ENCODE results near the gene USP4. TPM values are rescaled to one million over a fixed set of nuclear protein-coding genes. Genes with fewer than 3 reads are reported as not detected.

Gene USP4
- total and polyA plus RNA-seq, 2 of the 13 experiments (the other 11 are each of a cell fraction or from before 2014, with no cell fraction given): 9.2 to 20.8 TPM

- intact Hi-C loops (cut with micrococcal nuclease; ENCODE audit: unreplicated experiment) (no loop called here), in situ Hi-C loops (cut with HindIII; ENCODE audit: extremely low pct_ligation_motif_present, low pct_unique_long_range_greater_than_20kb) (no loop called here)
- peaks cover 3 to 4% of the 10 kb centered on the region in 2 experiments; a peak in 3 of 5 replicates for H3K36me3 ChIP-seq (replicated peaks in 1 of 2; ENCODE audit: control insufficient read depth in 1 of 2, insufficient read depth in 2 of 2, low read length in 2 of 2)
- H2AFZ ChIP-seq (ENCODE audit: low read length): no peak overlapping the region
- no peak overlapping the region for H3K27ac ChIP-seq (ENCODE audit: extremely low read length, insufficient read depth, low read length)
- WGBS (ENCODE audit: low lambda C conversion rate): 98% methylated on average over 6 of the region's 6 CpGs
- H3K79me2 ChIP-seq (ENCODE audit: insufficient read depth, low read length): peaks cover 86% of the 10 kb centered on the region
- H3K27me3 ChIP-seq (ENCODE audit: control insufficient read depth in 1 of 2, insufficient read depth in 2 of 2, low read length in 2 of 2): no peaks in the 10 kb centered on the region
- H3K9me3 ChIP-seq (ENCODE audit: low read length): no peaks in the 10 kb centered on the region
- no TSS peak for BruUV-seq (replicated peaks)
- FAIRE-seq (no peak), DNase-seq (ENCODE audit: low spot score) (no peak), ATAC-seq (no peak)
- H3K9ac ChIP-seq (ENCODE audit: insufficient read depth, low read depth, low read length): no peak overlapping the region
- H3K4me3 ChIP-seq (replicated peaks in 1 of 3; ENCODE audit: insufficient read depth in 1 of 3, low read depth in 2 of 3, low read length in 3 of 3): no peak overlapping the region
- H3K4me1 ChIP-seq (ENCODE audit: insufficient read depth, low read length): peaks cover 16% of the 10 kb centered on the region
- CTCF ChIA-PET (ENCODE audit: low intra/inter-chr PET ratio, low total read pairs): no interaction called here
- peaks cover 27% of the 10 kb centered on the region for H4K20me1 ChIP-seq (ENCODE audit: insufficient read depth, low read length)
- TF ChIP-seq SIX1 (CRISPR knock-in tag; IDR thresholded peaks at IDR 0.05; ENCODE audit: borderline replicate concordance): no peak
- TF ChIP-seq SATB2 (CRISPR knock-in tag; IDR thresholded peaks at IDR 0.05): no peak
- no peak for TF ChIP-seq AKNA (CRISPR knock-in tag; IDR thresholded peaks at IDR 0.05; ENCODE audit: borderline replicate concordance)
- TF ChIP-seq SNAI1 (CRISPR knock-in tag; IDR thresholded peaks at IDR 0.05; ENCODE audit: borderline replicate concordance): no peak
- TF ChIP-seq MXD3 (CRISPR knock-in tag; IDR thresholded peaks at IDR 0.05): no peak
- no peak for TF ChIP-seq ZNF605 (CRISPR knock-in tag; IDR thresholded peaks at IDR 0.05)
- no peak for TF ChIP-seq FOXO1 (CRISPR knock-in tag; IDR thresholded peaks at IDR 0.05)
- TF ChIP-seq KDM5B (CRISPR knock-in tag; IDR thresholded peaks at IDR 0.05; ENCODE audit: borderline replicate concordance): no peak
- no peak for TF ChIP-seq NFIC (IDR thresholded peaks at IDR 0.05; ENCODE audit: low read length)
- no peak for TF ChIP-seq ZBTB7B (CRISPR knock-in tag; IDR thresholded peaks at IDR 0.05)
- TF ChIP-seq NCOA5 (CRISPR knock-in tag; IDR thresholded peaks at IDR 0.05): no peak
- no peak for TF ChIP-seq MXI1 (IDR thresholded peaks at IDR 0.05; ENCODE audit: borderline replicate concordance, low read depth, low read length)
- POLR2A ChIA-PET: interaction anchor here (1.1 kb wide), 1 partner anchor 23 kb away, joined by 4 read pairs; the partner anchor contains the start of genes RHOA and TCTA
- no peak overlapping the region for H3K4me2 ChIP-seq (ENCODE audit: low read depth, low read length)
Measured at GRCh38 chr3:49389297-49389696, 49.4 kb upstream of the USP4 start.

Data from HepG2 (cell line).